ENCODE data around the gene MAML3.

GRCh38 chr4:139799615-139800014 is 354.4 kb downstream of the MAML3 start:
- no peak for TF ChIP-seq EZH2 (IDR thresholded peaks at IDR 0.05; ENCODE audit: borderline replicate concordance, low read length)
- TF ChIP-seq, protein P1, sequence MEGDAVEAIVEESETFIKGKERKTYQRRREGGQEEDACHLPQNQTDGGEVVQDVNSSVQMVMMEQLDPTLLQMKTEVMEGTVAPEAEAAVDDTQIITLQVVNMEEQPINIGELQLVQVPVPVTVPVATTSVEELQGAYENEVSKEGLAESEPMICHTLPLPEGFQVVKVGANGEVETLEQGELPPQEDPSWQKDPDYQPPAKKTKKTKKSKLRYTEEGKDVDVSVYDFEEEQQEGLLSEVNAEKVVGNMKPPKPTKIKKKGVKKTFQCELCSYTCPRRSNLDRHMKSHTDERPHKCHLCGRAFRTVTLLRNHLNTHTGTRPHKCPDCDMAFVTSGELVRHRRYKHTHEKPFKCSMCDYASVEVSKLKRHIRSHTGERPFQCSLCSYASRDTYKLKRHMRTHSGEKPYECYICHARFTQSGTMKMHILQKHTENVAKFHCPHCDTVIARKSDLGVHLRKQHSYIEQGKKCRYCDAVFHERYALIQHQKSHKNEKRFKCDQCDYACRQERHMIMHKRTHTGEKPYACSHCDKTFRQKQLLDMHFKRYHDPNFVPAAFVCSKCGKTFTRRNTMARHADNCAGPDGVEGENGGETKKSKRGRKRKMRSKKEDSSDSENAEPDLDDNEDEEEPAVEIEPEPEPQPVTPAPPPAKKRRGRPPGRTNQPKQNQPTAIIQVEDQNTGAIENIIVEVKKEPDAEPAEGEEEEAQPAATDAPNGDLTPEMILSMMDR (IDR thresholded peaks at IDR 0.05; ENCODE audit: low read length) = no peak
